Measurements from ENCODE around the gene PSME4. TPM values are rescaled to one million over a fixed set of nuclear protein-coding genes. Genes with fewer than 3 reads are reported as not detected.

Gene PSME4
- total and polyA plus RNA-seq, 2 of the 13 experiments (the other 11 are each of a cell fraction or from before 2014, with no cell fraction given) = 52.1 to 77.8 TPM

DNA sequence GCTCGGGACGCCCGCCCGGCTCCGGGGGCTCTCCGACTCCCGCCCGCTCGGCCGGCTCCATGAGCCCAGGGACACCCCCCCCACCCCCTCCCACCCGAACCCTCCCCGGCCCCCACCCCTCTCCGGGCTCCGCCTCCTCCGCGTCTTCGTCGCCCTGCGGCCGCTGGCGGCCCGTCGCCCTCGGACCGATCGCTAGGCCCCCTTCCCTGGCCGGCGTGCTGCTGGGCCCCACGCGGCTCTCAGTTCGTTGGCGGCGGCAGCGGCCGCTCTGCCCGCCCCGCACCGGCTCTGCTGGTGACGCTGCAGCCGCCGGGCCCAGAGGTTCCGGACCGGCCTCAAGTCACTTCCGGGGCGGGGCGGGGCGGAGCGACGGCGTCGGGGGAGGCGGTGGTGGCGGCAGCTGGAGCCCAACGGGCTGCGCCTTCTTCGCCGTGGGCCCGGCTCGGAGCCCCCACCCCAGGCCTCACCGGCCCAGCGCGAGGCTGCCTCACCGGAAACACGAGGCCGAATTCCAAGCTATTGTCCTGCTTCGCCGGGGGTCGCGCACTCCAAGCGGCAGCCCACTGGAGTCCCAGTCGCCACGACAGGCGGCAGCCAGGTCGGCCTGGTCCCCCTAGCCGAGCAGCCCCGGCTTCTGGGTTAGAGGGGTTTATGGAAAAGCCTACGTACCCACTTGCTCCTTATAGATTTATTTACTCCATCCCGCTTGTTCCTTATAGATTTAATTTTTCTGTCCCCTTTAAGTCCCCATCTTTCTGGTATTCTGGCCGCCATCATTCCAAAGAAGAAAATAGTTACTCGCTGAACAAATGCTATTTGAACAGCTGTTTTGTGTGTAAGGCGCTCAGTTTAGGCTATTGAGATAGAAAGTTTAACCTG, at the start of gene PSME4 (continued):
- no peak for TF ChIP-seq ZNF251 (CRISPR knock-in tag; IDR thresholded peaks at IDR 0.05)
- TF ChIP-seq ZNF773 (CRISPR knock-in tag; IDR thresholded peaks at IDR 0.05; ENCODE audit: borderline replicate concordance) = peak; percentile 88
- TF ChIP-seq ZNF441 (CRISPR knock-in tag; IDR thresholded peaks at IDR 0.05; ENCODE audit: borderline replicate concordance) = no peak; the same call in 1 of the 2 replicates
- TF ChIP-seq ZNF205 (CRISPR knock-in tag; IDR thresholded peaks at IDR 0.05) = no peak
- TF ChIP-seq ZSCAN29 (CRISPR knock-in tag; conservative IDR thresholded peaks at IDR 0.05) = 0 out of 2 replicates have a peak, but pooled peaks have one; percentile 33
- peak; percentile 87; the same call in 1 of the 2 replicates for TF ChIP-seq ATF7-NPFF (CRISPR knock-in tag; IDR thresholded peaks at IDR 0.05; ENCODE audit: low read depth)
- 0 out of 2 replicates have a peak, but pooled peaks have one; percentile 77 for TF ChIP-seq KLF15 (CRISPR knock-in tag; IDR thresholded peaks at IDR 0.05; ENCODE audit: borderline replicate concordance)
- no peak for TF ChIP-seq MTA3 (CRISPR knock-in tag; IDR thresholded peaks at IDR 0.05)
- peak; percentile 93 for TF ChIP-seq ZNF749 (CRISPR knock-in tag; IDR thresholded peaks at IDR 0.05; ENCODE audit: borderline replicate concordance)
- no peak for TF ChIP-seq TRIM22 (IDR thresholded peaks at IDR 0.05)
- TF ChIP-seq ZNF317 (CRISPR knock-in tag; IDR thresholded peaks at IDR 0.05) = no peak
- no peak for TF ChIP-seq ATF7 (IDR thresholded peaks at IDR 0.05)
- 0 out of 2 replicates have a peak, but pooled peaks have one; percentile 53 for TF ChIP-seq ATF7 (CRISPR knock-in tag; IDR thresholded peaks at IDR 0.05)
- no peak for TF ChIP-seq HNRNPUL1 (IDR thresholded peaks at IDR 0.05; ENCODE audit: low read depth, low read length)
- TF ChIP-seq ZNF296 (CRISPR knock-in tag; conservative IDR thresholded peaks at IDR 0.05) = no peak; the same call in 1 of the 2 replicates
- TF ChIP-seq NFKBIZ (CRISPR knock-in tag; IDR thresholded peaks at IDR 0.05) = no peak
- TF ChIP-seq, protein P1, sequence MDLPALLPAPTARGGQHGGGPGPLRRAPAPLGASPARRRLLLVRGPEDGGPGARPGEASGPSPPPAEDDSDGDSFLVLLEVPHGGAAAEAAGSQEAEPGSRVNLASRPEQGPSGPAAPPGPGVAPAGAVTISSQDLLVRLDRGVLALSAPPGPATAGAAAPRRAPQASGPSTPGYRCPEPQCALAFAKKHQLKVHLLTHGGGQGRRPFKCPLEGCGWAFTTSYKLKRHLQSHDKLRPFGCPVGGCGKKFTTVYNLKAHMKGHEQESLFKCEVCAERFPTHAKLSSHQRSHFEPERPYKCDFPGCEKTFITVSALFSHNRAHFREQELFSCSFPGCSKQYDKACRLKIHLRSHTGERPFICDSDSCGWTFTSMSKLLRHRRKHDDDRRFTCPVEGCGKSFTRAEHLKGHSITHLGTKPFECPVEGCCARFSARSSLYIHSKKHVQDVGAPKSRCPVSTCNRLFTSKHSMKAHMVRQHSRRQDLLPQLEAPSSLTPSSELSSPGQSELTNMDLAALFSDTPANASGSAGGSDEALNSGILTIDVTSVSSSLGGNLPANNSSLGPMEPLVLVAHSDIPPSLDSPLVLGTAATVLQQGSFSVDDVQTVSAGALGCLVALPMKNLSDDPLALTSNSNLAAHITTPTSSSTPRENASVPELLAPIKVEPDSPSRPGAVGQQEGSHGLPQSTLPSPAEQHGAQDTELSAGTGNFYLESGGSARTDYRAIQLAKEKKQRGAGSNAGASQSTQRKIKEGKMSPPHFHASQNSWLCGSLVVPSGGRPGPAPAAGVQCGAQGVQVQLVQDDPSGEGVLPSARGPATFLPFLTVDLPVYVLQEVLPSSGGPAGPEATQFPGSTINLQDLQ (CRISPR knock-in tag; IDR thresholded peaks at IDR 0.05) = peak; percentile 72
- TF ChIP-seq, protein P2, sequence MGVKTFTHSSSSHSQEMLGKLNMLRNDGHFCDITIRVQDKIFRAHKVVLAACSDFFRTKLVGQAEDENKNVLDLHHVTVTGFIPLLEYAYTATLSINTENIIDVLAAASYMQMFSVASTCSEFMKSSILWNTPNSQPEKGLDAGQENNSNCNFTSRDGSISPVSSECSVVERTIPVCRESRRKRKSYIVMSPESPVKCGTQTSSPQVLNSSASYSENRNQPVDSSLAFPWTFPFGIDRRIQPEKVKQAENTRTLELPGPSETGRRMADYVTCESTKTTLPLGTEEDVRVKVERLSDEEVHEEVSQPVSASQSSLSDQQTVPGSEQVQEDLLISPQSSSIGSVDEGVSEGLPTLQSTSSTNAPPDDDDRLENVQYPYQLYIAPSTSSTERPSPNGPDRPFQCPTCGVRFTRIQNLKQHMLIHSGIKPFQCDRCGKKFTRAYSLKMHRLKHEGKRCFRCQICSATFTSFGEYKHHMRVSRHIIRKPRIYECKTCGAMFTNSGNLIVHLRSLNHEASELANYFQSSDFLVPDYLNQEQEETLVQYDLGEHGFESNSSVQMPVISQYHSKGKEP (CRISPR knock-in tag; IDR thresholded peaks at IDR 0.05) = peak; percentile 19; the same call in 1 of the 2 replicates
- TF ChIP-seq RFX5 (IDR thresholded peaks at IDR 0.05; ENCODE audit: low read depth, low read length) = no peak
- peak; percentile 59; the same call in 1 of the 2 replicates for TF ChIP-seq TOE1 (CRISPR knock-in tag; IDR thresholded peaks at IDR 0.05)
- TF ChIP-seq HES4 (CRISPR knock-in tag; IDR thresholded peaks at IDR 0.05; ENCODE audit: borderline replicate concordance) = peak; percentile 94
- no peak for TF ChIP-seq ADNP (CRISPR knock-in tag; IDR thresholded peaks at IDR 0.05)
- TF ChIP-seq THYN1 (CRISPR knock-in tag; IDR thresholded peaks at IDR 0.05; ENCODE audit: borderline replicate concordance, low read depth) = no peak
- TF ChIP-seq ISL2 (CRISPR knock-in tag; IDR thresholded peaks at IDR 0.05) = peak; percentile 77

Data from HepG2 (cell line).